Nephron (organoid): ENCODE data around the gene SEZ6L.

ENCODE experiments used
- H3K27ac Mint-ChIP-seq, 3 experiments: 2 replicates each; pipeline ENCODE4 v1.8.0; 2020; ENCODE audit warnings: mixed read lengths in 3 of 3, mild to moderate bottlenecking in 2 of 3, moderate library complexity in 1 of 3
- H3K27me3 Mint-ChIP-seq: 2 replicates; pipeline ENCODE4 v1.8.0; 2021; ENCODE audit warnings: low read depth, mild to moderate bottlenecking, moderate library complexity, mixed read lengths
- H3K36me3 Mint-ChIP-seq: 2 replicates; pipeline ENCODE4 v1.8.0; 2020; ENCODE audit warnings: low read depth, mixed read lengths
- H3K4me1 Mint-ChIP-seq: 2 replicates; pipeline ENCODE4 v1.8.0; 2020; ENCODE audit warnings: mixed read lengths
- H3K4me3 Mint-ChIP-seq, 3 experiments: 2 replicates each; pipeline ENCODE4 v1.8.0; 2020; ENCODE audit warnings: mild to moderate bottlenecking in 3 of 3, mixed read lengths in 3 of 3, moderate library complexity in 2 of 3
- H3K9me3 Mint-ChIP-seq: 2 replicates; pipeline ENCODE4 v1.8.0; 2020; ENCODE audit warnings: mixed read lengths
- TF ChIP-seq, protein P1 (sequence below), 3 experiments: fragments of 200-600 bp; sonication (generic); IDR thresholded peaks; one replicate each; pipeline ENCODE4 v1.5.0; 2021; ENCODE audit warnings: antibody characterized with exemption in 3 of 3; ENCODE audit not compliant: unreplicated experiment in 3 of 3

SEZ6L gene

DNA sequence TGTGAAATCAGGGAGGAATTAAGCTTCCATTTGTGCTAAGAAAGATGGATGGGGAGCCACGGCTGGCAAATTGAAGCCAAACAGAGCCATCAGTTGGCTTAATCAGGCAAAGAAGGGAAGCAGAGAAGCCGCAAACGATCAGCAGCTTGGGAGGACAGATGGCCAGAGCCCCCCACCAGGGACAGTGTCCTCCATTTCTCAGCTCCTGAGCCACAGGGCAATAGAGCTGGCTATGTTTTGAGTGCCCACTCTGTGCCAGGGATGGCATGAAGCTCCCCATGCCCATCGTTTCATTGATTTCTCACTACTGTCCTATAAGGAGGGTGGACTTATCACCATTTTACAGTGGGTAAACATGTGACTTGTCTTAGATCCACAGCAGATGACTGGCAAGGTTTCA, 133.5 kb downstream of the SEZ6L start:
- H3K27ac Mint-ChIP-seq: no peak overlapping the region
- no peak overlapping the region for H3K4me3 Mint-ChIP-seq
- peaks cover 38% of the 10 kb centered on the region for H3K27me3 Mint-ChIP-seq
- H3K36me3 Mint-ChIP-seq: no peaks in the 10 kb centered on the region
- no peaks in the 10 kb centered on the region for H3K9me3 Mint-ChIP-seq
- TF ChIP-seq, protein P1, sequence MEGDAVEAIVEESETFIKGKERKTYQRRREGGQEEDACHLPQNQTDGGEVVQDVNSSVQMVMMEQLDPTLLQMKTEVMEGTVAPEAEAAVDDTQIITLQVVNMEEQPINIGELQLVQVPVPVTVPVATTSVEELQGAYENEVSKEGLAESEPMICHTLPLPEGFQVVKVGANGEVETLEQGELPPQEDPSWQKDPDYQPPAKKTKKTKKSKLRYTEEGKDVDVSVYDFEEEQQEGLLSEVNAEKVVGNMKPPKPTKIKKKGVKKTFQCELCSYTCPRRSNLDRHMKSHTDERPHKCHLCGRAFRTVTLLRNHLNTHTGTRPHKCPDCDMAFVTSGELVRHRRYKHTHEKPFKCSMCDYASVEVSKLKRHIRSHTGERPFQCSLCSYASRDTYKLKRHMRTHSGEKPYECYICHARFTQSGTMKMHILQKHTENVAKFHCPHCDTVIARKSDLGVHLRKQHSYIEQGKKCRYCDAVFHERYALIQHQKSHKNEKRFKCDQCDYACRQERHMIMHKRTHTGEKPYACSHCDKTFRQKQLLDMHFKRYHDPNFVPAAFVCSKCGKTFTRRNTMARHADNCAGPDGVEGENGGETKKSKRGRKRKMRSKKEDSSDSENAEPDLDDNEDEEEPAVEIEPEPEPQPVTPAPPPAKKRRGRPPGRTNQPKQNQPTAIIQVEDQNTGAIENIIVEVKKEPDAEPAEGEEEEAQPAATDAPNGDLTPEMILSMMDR (IDR thresholded peaks at IDR 0.05; ENCODE audit: unreplicated experiment in 3 of 3): no peak
- no peaks in the 10 kb centered on the region for H3K4me1 Mint-ChIP-seq

DNA sequence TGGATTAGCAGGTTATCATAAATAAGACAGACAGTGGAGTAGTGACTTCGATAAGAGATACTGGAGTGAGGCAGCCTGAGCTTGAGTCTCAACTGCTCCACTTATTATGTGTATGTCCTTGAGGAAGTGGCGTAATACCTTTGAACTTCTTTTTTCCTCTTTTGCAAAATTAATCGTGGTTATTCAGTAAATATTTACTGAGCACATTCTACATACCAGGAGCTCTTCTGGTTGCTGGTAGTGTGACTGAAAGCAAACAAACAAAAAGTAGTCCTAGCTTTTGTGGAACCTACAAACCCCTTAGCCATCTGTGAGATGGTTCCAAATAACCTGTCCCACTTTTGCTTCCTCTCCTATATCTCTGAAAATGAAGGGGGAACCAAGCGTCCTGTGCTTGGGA, 134.2 kb downstream of the SEZ6L start:
- TF ChIP-seq, protein P1 (IDR thresholded peaks at IDR 0.05; ENCODE audit: unreplicated experiment in 3 of 3): no peak
- Mint-ChIP-seq H3K27ac (no peak overlapping the region), H3K36me3 (no peaks in the 10 kb centered on the region), H3K4me1 (no peaks in the 10 kb centered on the region), H3K4me3 (no peak overlapping the region), H3K9me3 (no peaks in the 10 kb centered on the region), H3K27me3 (peaks cover 38% of the 10 kb centered on the region)

DNA sequence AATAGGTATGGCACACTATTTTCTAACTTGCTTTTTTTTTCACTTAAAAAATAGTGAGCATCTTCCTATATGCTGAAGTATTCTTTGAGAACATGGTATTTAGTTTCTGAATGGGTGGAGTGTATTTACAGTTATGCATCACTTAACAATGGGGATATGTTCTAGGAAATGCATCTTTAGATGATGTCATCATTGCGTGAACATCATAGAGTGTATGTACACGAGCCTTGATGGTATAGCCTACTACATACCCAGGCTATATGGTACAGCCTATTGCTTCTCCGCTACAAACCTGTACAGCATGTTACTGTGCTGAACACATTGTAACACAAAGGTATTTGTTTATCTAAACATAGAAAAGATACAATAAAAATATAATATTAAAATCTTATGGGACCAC, 135.5 kb downstream of the SEZ6L start:
- Mint-ChIP-seq H3K4me3 (no peak overlapping the region), H3K27me3 (peaks cover 38% of the 10 kb centered on the region), H3K27ac (no peak overlapping the region), H3K9me3 (no peaks in the 10 kb centered on the region), H3K4me1 (no peaks in the 10 kb centered on the region), H3K36me3 (no peaks in the 10 kb centered on the region)
- TF ChIP-seq, protein P1 (IDR thresholded peaks at IDR 0.05; ENCODE audit: unreplicated experiment in 3 of 3): no peak

DNA sequence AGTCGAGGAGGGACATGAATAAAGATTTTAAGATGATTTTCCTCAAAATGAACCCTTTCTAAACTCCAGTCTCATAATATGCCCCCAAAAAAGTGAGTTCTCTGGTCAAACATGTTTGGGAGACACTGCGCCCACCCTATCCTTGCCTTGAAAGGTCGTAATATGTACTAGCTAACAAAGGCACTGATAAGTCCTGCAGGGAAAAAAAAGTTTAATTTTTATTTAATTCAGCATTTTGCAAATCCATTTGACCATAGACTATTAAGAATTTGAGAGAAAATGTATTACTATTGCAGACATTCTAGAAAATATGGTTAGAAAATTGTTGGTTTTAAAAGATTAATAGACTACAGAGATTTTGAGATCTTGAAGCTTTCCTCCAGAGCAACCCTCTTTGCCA, 139.2 kb downstream of the SEZ6L start:
- H3K4me3 Mint-ChIP-seq: no peak overlapping the region
- no peaks in the 10 kb centered on the region for H3K4me1 Mint-ChIP-seq
- no peaks in the 10 kb centered on the region for H3K9me3 Mint-ChIP-seq
- H3K27ac Mint-ChIP-seq: no peak overlapping the region
- H3K27me3 Mint-ChIP-seq: peaks cover 36% of the 10 kb centered on the region
- H3K36me3 Mint-ChIP-seq: no peaks in the 10 kb centered on the region
- TF ChIP-seq, protein P1 (IDR thresholded peaks at IDR 0.05; ENCODE audit: unreplicated experiment in 3 of 3): no peak

- Mint-ChIP-seq H3K36me3 (no peaks in the 10 kb centered on the region), H3K4me1 (no peaks in the 10 kb centered on the region), H3K27ac (no peak overlapping the region), H3K27me3 (peaks cover 32% of the 10 kb centered on the region), H3K4me3 (no peak overlapping the region), H3K9me3 (no peaks in the 10 kb centered on the region)
- TF ChIP-seq, protein P1 (IDR thresholded peaks at IDR 0.05; ENCODE audit: unreplicated experiment in 3 of 3): no peak
These were observed 141.4 kb downstream of the SEZ6L start for GRCh38 chr22:26310616-26311015.

DNA sequence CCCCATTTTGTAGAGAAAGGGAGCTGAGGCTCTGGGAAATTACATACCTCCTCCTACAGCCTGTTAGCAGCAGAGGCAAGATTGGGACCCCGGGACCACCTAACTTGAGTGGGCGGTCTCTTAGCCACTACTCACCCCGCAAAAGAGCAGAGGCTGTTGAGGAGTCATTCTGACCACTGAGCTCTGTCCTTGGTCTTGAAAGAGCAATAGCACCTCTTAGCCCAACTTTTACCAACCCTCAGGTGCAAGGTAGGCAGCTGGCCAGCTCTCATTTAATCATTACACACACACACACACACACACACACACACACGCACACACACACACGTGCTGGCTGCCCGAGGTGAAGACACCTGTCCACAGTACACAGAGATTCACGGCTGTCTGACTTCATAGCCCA, 144.0 kb downstream of the SEZ6L start:
- peaks cover 24% of the 10 kb centered on the region for H3K27me3 Mint-ChIP-seq
- H3K27ac Mint-ChIP-seq: no peak overlapping the region
- H3K4me1 Mint-ChIP-seq: no peaks in the 10 kb centered on the region
- H3K9me3 Mint-ChIP-seq: no peaks in the 10 kb centered on the region
- H3K4me3 Mint-ChIP-seq: no peak overlapping the region
- TF ChIP-seq, protein P1 (IDR thresholded peaks at IDR 0.05; ENCODE audit: unreplicated experiment in 3 of 3): no peak
- no peaks in the 10 kb centered on the region for H3K36me3 Mint-ChIP-seq
